Gastroesophageal sphincter (tissue), 4 donors: ENCODE data around the gene SLC2A4. TPM values are rescaled to one million over a fixed set of nuclear protein-coding genes. Genes with fewer than 3 reads are reported as not detected.
A peak's percentile ranks its signal among the peaks of the same experiment; 100 is the strongest.

Source experiments
- ATAC-seq: fragments of 150-250 bp; one replicate; pipeline ENCODE4 v1.9.1; 2016; ENCODE audit warnings: mild to moderate bottlenecking, moderate library complexity
- H3K27ac ChIP-seq, 4 donors: fragments of 200-600 bp; sonication (generic) in 3 of 4; 1 replicate in 3 of 4; 2 replicates in 1 of 4; pipeline ENCODE4 v1.5.1; 2016 to 2019
- H3K27me3 ChIP-seq: fragments of 200-600 bp; sonication (generic); one replicate; pipeline ENCODE4 v1.5.1; 2019
- H3K36me3 ChIP-seq, 2 donors: fragments of 200-600 bp; sonication (generic); one replicate each; pipeline ENCODE4 v1.5.1; 2019; ENCODE audit warnings: control low read depth in 1 of 2
- H3K4me1 ChIP-seq, 3 donors: fragments of 200-600 bp; sonication (generic); 1 replicate in 2 of 3; 2 replicates in 1 of 3; pipeline ENCODE4 v1.5.1; 2016 to 2019; ENCODE audit warnings: control low read depth in 2 of 3
- H3K4me3 ChIP-seq, 2 donors: fragments of 200-600 bp; sonication (generic); one replicate each; pipeline ENCODE4 v1.5.1; 2019; ENCODE audit warnings: mild to moderate bottlenecking in 1 of 2, moderate library complexity in 1 of 2
- H3K9me3 ChIP-seq, 3 donors: fragments of 200-600 bp; sonication (generic); one replicate each; pipeline ENCODE4 v1.5.1; 2017 to 2019; ENCODE audit warnings: control low read depth in 2 of 3
- EP300 ChIP-seq: sonication (generic); formaldehyde crosslinking; IDR thresholded peaks from one replicate; pipeline ENCODE4 v1.6.1; 2017; ENCODE audit warnings: antibody characterized with exemption, mild to moderate bottlenecking
- POLR2A ChIP-seq, 2 donors: fragments of 450-650 bp; IDR thresholded peaks; one replicate each; pipeline ENCODE4 v1.6.1; 2017; ENCODE audit warnings: antibody characterized with exemption in 2 of 2, mild to moderate bottlenecking in 2 of 2, moderate library complexity in 1 of 2
- POLR2AphosphoS5 ChIP-seq: sonication (generic); formaldehyde crosslinking; IDR thresholded peaks from one replicate; pipeline ENCODE4 v1.6.1; 2017; ENCODE audit warnings: antibody characterized with exemption
- WGBS, 2 donors: methylation state at CpG; one replicate each; pipeline ENCODE4 v1.1.5; 2018; ENCODE audit warnings: low coverage in 1 of 2; 5-methylcytosine and 5-hydroxymethylcytosine counted together
- total RNA-seq, 4 donors: library from RNA; depleted of rRNA; stranded (reverse); fragments of >200 nt; gene quantifications; one replicate each; pipeline ENCODE4 v1.1.0, GENCODE V29; 2016
- TF ChIP-seq, protein P1 (sequence below), 4 experiments: fragments of 200-600 bp in 2 of 4; fragments of 450-650 bp in 2 of 4; sonication (generic) in 1 of 4; IDR thresholded peaks; one replicate each; pipeline ENCODE4 v1.5.1; 2017 to 2019; ENCODE audit warnings: antibody characterized with exemption in 4 of 4, mild to moderate bottlenecking in 2 of 4, moderate library complexity in 2 of 4

The SLC2A4 gene
- total RNA-seq, 4 donors from 2014 or later = 71.8 to 200 (median 149) TPM

DNA sequence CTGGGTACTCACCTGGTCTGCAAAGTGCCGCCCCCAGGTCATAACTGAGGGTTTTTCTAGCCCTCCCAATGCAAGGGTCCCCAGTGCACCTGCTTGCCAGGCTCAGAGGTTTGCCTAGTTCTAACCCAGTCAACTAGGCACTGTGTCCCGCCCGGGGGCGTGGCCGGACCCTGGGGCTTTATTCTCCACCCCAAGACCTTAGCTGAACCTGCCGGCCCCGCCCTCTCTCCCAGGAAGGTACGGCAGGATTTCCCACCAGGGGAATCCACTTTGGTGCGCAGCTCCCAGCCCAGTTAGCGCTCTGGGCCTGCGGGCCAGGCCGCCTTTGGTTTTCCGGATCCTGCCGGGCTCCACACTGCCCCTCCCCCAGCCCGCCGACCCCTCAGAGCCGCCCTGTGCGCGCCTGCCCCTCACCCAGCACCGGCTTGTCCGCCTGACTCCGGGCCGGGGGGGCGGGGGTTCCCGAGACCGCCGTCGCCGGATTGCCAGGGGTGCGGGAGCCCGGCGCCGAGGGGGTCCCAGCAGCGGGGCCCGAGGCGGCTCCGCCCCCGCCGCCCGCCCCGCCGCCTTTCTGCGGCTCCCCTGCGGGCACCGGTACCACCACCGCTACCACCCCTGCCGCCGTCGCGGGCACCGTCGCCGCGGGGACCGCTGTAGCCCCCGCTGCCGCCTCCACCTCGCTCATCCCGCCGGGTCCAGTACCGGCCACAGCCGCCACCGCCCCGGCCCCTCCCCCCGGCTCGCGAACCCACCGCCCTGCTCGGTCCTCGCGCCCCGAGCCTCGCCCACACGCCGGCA lies 12.5 kb downstream of the SLC2A4 start:
- TF ChIP-seq, protein P1, sequence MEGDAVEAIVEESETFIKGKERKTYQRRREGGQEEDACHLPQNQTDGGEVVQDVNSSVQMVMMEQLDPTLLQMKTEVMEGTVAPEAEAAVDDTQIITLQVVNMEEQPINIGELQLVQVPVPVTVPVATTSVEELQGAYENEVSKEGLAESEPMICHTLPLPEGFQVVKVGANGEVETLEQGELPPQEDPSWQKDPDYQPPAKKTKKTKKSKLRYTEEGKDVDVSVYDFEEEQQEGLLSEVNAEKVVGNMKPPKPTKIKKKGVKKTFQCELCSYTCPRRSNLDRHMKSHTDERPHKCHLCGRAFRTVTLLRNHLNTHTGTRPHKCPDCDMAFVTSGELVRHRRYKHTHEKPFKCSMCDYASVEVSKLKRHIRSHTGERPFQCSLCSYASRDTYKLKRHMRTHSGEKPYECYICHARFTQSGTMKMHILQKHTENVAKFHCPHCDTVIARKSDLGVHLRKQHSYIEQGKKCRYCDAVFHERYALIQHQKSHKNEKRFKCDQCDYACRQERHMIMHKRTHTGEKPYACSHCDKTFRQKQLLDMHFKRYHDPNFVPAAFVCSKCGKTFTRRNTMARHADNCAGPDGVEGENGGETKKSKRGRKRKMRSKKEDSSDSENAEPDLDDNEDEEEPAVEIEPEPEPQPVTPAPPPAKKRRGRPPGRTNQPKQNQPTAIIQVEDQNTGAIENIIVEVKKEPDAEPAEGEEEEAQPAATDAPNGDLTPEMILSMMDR (IDR thresholded peaks at IDR 0.05) = no peak
- TF ChIP-seq POLR2AphosphoS5 (no peak), POLR2A (IDR thresholded peaks at IDR 0.05) (peak in 1 of 2 donors; percentile 22), EP300 (no peak)
- no peak for ATAC-seq
- Histone ChIP-seq H3K9me3 (no peaks in the 10 kb centered on the region), H3K27me3 (peaks cover 40% of the 10 kb centered on the region), H3K36me3 (no peaks in the 10 kb centered on the region), H3K4me3 (peak overlapping the region in 1 of 2 donors; percentile 49), H3K4me1 (peaks cover 5 to 79% (median 41%) of the 10 kb centered on the region in 3 donors), H3K27ac (peak overlapping the region; percentile 39 to 98 (median 89))
- 0 to 83% methylated on average over 1 of the region's 75 CpGs for WGBS, 2 donors

DNA sequence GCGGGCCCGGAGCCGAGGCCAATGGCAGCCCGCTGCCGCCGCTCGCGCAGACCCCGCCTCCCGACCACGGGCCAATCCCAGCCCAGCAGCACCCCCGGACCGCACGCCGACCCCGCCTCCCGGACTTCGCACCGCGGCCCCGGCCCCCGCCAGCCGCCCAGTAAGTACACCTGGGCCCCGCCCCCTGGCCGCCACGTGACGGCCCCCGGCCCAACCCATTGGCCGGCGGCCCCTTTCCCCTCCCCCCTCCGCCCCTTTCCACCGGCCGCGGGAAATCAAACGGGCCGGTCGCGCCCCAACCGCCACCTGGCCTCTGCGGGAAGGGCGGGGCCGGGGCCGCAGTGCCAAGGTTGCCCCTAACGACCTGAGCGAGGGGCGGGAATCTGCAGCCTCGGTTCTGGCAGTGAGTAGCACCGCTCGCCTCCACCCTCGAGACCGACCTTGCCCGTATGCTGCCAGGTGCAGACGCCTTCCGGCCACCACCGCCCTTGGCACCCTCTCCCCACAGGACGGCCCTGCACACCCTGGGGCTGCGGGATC lies 13.2 kb downstream of the SLC2A4 start, which contains the start of gene YBX2:
YBX2 (minus strand) TSS at position 26 of the 540 bp plus-strand sequence. CDS start 139 bp downstream, outside the sequence.
- TF ChIP-seq, protein P1 (IDR thresholded peaks at IDR 0.05) = no peak
- TF ChIP-seq POLR2A (IDR thresholded peaks at IDR 0.05) = no peak
- no peak for TF ChIP-seq EP300
- TF ChIP-seq POLR2AphosphoS5 = no peak
- Histone ChIP-seq H3K36me3 (no peaks in the 10 kb centered on the region), H3K9me3 (no peaks in the 10 kb centered on the region), H3K4me3 (peak within 1 kb of the TSS in 1 of 2 donors; percentile 49), H3K4me1 (peaks cover 5 to 72% (median 41%) of the 10 kb centered on the region in 3 donors), H3K27ac (peak within 1 kb of the TSS; percentile 58 to 98 (median 90)), H3K27me3 (peaks cover 38% of the 10 kb centered on the region)
- ATAC-seq = peak; percentile 56
- WGBS, 2 donors = 0 to 4% methylated on average over 5 to 6 of the region's 57 CpGs

DNA sequence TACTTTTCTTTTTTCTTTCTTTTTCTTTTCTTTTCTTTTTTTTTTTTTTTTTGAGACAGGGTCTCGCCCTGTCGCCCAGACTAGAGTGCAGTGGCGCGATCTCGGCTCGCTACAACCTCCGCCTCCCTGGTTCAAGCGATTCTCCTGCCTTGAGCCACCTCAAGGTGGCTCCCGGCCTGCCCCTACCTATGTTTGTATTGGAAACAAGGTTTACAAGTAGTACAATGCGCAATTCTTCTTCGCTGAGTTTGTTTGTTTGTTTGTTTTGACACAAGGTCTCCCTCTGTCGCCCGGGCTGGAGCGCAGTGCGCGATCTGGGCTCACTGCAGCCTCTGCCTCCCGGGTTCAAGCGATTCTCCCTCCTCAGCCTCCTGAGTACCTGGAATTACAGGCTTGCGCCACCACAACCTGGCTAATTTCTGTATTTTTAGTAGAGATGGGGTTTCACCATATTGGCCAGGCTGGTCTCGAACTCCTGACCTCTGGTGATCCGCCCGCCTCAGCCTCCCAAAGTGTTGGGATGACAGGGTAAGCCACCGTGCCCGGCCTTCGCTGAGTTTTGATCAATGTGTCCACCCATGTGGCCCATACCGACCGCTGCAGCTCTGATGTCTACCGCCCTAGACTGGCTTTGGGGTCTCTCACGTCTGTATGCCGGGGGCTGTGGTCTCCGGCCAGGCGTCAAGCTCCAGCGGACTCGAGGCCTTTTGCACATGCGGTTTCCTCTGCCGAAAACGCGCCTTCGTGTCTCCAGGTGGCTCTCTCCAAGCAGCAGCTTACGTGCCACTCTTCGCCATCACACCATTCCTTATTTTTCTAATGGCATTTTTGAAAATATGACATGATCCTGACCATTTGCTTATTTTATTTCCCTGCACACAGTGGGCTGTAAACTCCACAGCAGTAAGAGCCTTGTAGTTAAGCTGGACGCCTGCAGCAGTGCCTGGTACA lies 14.0 kb downstream of the SLC2A4 start:
- Histone ChIP-seq H3K4me1 (peaks cover 5 to 64% (median 41%) of the 10 kb centered on the region in 3 donors), H3K9me3 (no peaks in the 10 kb centered on the region), H3K4me3 (peak overlapping the region in 1 of 2 donors; percentile 49), H3K27ac (peak overlapping the region; percentile 58 to 98 (median 90)), H3K27me3 (peaks cover 30% of the 10 kb centered on the region), H3K36me3 (no peaks in the 10 kb centered on the region)
- 70 to 72% methylated on average over 12 to 35 of the region's 42 CpGs for WGBS, 2 donors
- TF ChIP-seq POLR2AphosphoS5 (no peak), POLR2A (IDR thresholded peaks at IDR 0.05) (no peak), EP300 (no peak)
- TF ChIP-seq, protein P1 (IDR thresholded peaks at IDR 0.05) = no peak
- ATAC-seq = no peak

DNA sequence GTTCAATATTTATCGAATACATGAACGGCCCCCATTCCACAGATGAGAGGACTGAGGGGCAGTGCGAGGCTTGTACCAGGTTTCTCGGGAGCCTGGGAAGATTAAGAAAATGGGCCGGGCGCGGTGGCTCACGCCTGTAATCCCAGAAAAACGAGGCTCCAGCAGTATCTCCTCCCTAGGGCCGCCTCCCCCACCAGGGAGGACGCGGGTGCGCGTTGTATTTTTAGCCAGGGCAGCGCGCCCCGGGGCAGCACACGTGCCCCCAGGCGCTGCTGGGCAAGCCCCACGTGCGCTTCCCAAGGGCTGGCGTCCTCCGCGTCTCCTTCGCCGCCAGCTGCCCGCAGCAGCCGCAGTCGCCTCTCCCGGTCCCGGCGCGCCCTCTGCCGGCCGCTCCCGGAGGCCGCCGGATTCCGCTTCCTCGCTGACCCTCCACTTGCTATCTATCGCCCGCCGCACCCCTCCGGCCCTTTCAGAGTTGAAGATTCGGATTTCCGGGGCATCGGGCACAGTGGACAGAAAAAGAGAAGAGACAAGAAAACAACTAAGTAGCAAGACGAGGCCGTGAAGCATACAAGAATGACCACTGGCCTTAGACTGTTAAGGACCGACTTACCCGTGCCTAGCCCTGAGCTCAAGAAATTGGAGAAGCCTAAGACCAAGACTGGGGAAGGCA lies 14.8 kb downstream of the SLC2A4 start:
- Histone ChIP-seq H3K4me3 (peak overlapping the region in 1 of 2 donors; percentile 30), H3K4me1 (peaks cover 5 to 56% (median 41%) of the 10 kb centered on the region in 3 donors), H3K27ac (peak overlapping the region; percentile 58 to 98 (median 90)), H3K36me3 (no peaks in the 10 kb centered on the region), H3K9me3 (no peaks in the 10 kb centered on the region), H3K27me3 (peaks cover 25% of the 10 kb centered on the region)
- peak; percentile 88 for ATAC-seq
- WGBS, 2 donors = 4 to 38% methylated on average over 2 to 15 of the region's 51 CpGs
- TF ChIP-seq EP300 (no peak), POLR2AphosphoS5 (peak; percentile 78), POLR2A (IDR thresholded peaks at IDR 0.05) (no peak)
- TF ChIP-seq, protein P1 (IDR thresholded peaks at IDR 0.05) = peak in 3 of 4 experiments; percentile 98 to 99 (median 99)
